B cell (primary cell): Measurements from ENCODE around the gene FPR1. TPM values are rescaled to one million over a fixed set of nuclear protein-coding genes. Genes with fewer than 3 reads are reported as not detected.

Experiments used
- ATAC-seq: fragments of 200-7000 bp; cut with Tn5 transposase; one replicate; pipeline ENCODE4 v1.10.0; 2021; ENCODE audit warnings: low read depth, mild to moderate bottlenecking, moderate number of reproducible peaks, moderate library complexity
- CTCF ChIA-PET: fragments of 350-600 bp; sonication (Branson Sonifier 250); formaldehyde crosslinking; loops from one replicate; lab custom pipeline; 2021; ENCODE audit warnings: antibody characterized with exemption, inconsistent platforms; lab: Charles Lee
- POLR2A ChIA-PET: fragments of 350-600 bp; sonication (Branson Sonifier 250); formaldehyde crosslinking; loops from one replicate; lab custom pipeline; 2021; ENCODE audit warnings: antibody characterized with exemption; lab: Charles Lee
- DNase-seq: peaks from one replicate; pipeline ENCODE4 v3.0.0; 2013
- H2AFZ ChIP-seq: 2 replicates; pipeline ENCODE4 v1.6.1; 2012; ENCODE audit warnings: mild to moderate bottlenecking, low read depth, low read length; ENCODE audit not compliant: insufficient read depth, poor library complexity, severe bottlenecking
- H3K27ac ChIP-seq, 2 donors: 1 replicate in 1 of 2; 2 replicates in 1 of 2; pipeline ENCODE4 v1.5.1; 2012 to 2013; ENCODE audit warnings: low read length in 2 of 2, mild to moderate bottlenecking in 2 of 2, moderate library complexity in 1 of 2
- H3K27me3 ChIP-seq, 4 experiments: fragments of 200-600 bp in 1 of 4; sonication (generic) in 1 of 4; replicated peaks in 1 of 4; 1 replicate in 2 of 4; 2 replicates in 2 of 4; pipeline versions ENCODE4 v1.6.1 to v1.7.0; 2013 to 2016; ENCODE audit warnings: low read length in 3 of 4, mild to moderate bottlenecking in 2 of 4, mixed read lengths in 1 of 4, moderate library complexity in 1 of 4; ENCODE audit not compliant: insufficient read depth in 4 of 4, control insufficient read depth in 3 of 4; ENCODE audit errors: control extremely low read depth in 1 of 4
- H3K36me3 ChIP-seq, 2 experiments: replicated peaks in 1 of 2; 1 replicate in 1 of 2; 2 replicates in 1 of 2; pipeline versions ENCODE4 v1.6.1 to v1.7.1; 2013; ENCODE audit warnings: low read length in 1 of 2; ENCODE audit not compliant: insufficient read depth in 2 of 2, control insufficient read depth in 1 of 2; ENCODE audit errors: control extremely low read depth in 1 of 2, extremely low read depth in 1 of 2
- H3K4me1 ChIP-seq, 2 donors: fragments of 200-600 bp in 1 of 2; sonication (generic) in 1 of 2; 1 replicate in 1 of 2; 2 replicates in 1 of 2; pipeline versions ENCODE4 v1.5.1 to v1.6.1; 2013 to 2017; ENCODE audit warnings: low read length in 2 of 2; ENCODE audit not compliant: control insufficient read depth in 2 of 2, insufficient read depth in 2 of 2
- H3K4me2 ChIP-seq: replicated peaks from 2 replicates; pipeline ENCODE3; 2012; ENCODE audit warnings: mild to moderate bottlenecking, low read depth, low read length; ENCODE audit not compliant: poor library complexity, severe bottlenecking
- H3K4me3 ChIP-seq, 5 experiments: fragments of 200-600 bp in 1 of 5; sonication (generic) in 1 of 5; 1 replicate in 3 of 5; 2 replicates in 2 of 5; pipeline versions ENCODE4 v1.5.1 to v1.7.0; 2011 to 2016; ENCODE audit warnings: low read length in 4 of 5, mild to moderate bottlenecking in 4 of 5, low read depth in 2 of 5, control low read depth in 1 of 5, moderate library complexity in 1 of 5; ENCODE audit not compliant: insufficient read depth in 1 of 5; ENCODE audit errors: control extremely low read depth in 1 of 5, extremely low read depth in 1 of 5
- H3K79me2 ChIP-seq: fragments of 200-600 bp; sonication (generic); one replicate; pipeline ENCODE4 v1.6.0; 2016; ENCODE audit warnings: low read length; ENCODE audit not compliant: control insufficient read depth, insufficient read depth
- H3K9ac ChIP-seq: fragments of 200-600 bp; sonication (generic); 2 replicates; pipeline ENCODE4 v1.6.1; 2017; ENCODE audit warnings: mild to moderate bottlenecking, low read length, moderate library complexity
- H3K9me3 ChIP-seq, 3 donors: one replicate each; pipeline versions ENCODE4 v1.6.1 to v1.7.1; 2013; ENCODE audit warnings: low read length in 2 of 3; ENCODE audit not compliant: control insufficient read depth in 2 of 3, insufficient read depth in 1 of 3; ENCODE audit errors: control extremely low read depth in 1 of 3
- H4K20me1 ChIP-seq: 2 replicates; pipeline ENCODE4 v1.6.0; 2012; ENCODE audit warnings: mild to moderate bottlenecking, low read length; ENCODE audit not compliant: insufficient read depth, control insufficient read depth, poor library complexity, severe bottlenecking
- H3K27ac Mint-ChIP-seq: one replicate; pipeline ENCODE4 v1.8.0; 2021; ENCODE audit warnings: mixed read lengths
- H3K27me3 Mint-ChIP-seq: one replicate; pipeline ENCODE4 v1.8.0; 2021; ENCODE audit warnings: mixed read lengths
- H3K4me1 Mint-ChIP-seq: one replicate; pipeline ENCODE4 v1.8.0; 2021; ENCODE audit warnings: mixed read lengths
- H3K4me3 Mint-ChIP-seq: one replicate; pipeline ENCODE4 v1.8.0; 2021; ENCODE audit warnings: mixed read lengths
- H3K9me3 Mint-ChIP-seq: one replicate; pipeline ENCODE4 v1.8.0; 2022; ENCODE audit warnings: mixed read lengths; ENCODE audit not compliant: insufficient read depth
- EZH2 ChIP-seq: IDR thresholded peaks from 2 replicates; pipeline ENCODE4 v1.6.1; 2012; ENCODE audit warnings: borderline replicate concordance, low read depth, mild to moderate bottlenecking, moderate library complexity, low read length; ENCODE audit not compliant: insufficient read depth, poor library complexity, severe bottlenecking
- WGBS: methylation state at CpG from one replicate; pipeline ENCODE4 v1.1.5; 2013; ENCODE audit warnings: missing lambda C conversion rate; ENCODE audit not compliant: insufficient coverage; 5-methylcytosine and 5-hydroxymethylcytosine counted together
- intact Hi-C: fragments of 100-400 bp; cut with micrococcal nuclease; formaldehyde crosslinking; loops from one replicate; pipeline ENCODE4 v1.10.0; 2022
- polyA plus RNA-seq: library from polyadenylated mRNA; depleted of rRNA; stranded (reverse); fragments of >200 nt; gene quantifications from 2 replicates; pipeline ENCODE4 v1.2.3, GENCODE V29; 2012
- total RNA-seq, 2 donors: library from RNA; stranded (reverse); fragments of 120-200 nt in 1 of 2; gene quantifications; 1 replicate in 1 of 2; 2 replicates in 1 of 2; pipeline versions ENCODE4 v1.2.3 to v1.2.4, GENCODE V29; 2013 to 2022
- TF ChIP-seq, protein P1 (sequence below): fragments of 200-600 bp; IDR thresholded peaks from one replicate; pipeline ENCODE4 v1.8.0; 2022; ENCODE audit warnings: antibody characterized with exemption, mild to moderate bottlenecking

Gene FPR1
- total and polyA plus RNA-seq, 2 donors (not counting 1 experiment from before 2014, with no cell fraction given) = 0.17 to 1.1 TPM

DNA sequence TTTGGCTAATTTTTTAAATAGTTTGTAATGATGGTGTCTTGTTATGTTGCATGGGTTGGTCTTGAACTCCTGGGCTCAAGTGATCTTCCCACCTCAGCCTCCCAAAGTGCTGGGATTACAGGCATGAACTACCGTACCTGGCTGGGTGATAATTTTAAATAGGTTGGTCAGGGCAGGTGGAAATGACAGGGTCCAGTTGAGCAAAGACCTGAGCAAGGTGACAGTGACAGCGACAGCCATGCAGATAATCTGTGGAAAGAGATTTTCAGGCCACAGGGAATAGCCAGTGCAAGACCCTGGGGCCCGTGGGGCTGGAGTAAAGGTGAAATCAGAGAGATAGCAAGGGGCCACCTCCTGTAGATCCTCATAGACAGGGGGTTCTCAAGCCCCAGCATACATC, 55.1 kb downstream of the FPR1 start:
- no peak for ATAC-seq
- peaks cover 44% of the 10 kb centered on the region for H3K27me3 Mint-ChIP-seq
- Histone ChIP-seq H3K4me2 (no peak overlapping the region), H3K79me2 (no peaks in the 10 kb centered on the region), H2AFZ (no peak overlapping the region), H3K27me3 (peaks cover 0 to 27% (median 0%) of the 10 kb centered on the region in 4 experiments), H3K4me1 (no peaks in the 10 kb centered on the region), H4K20me1 (no peaks in the 10 kb centered on the region), H3K9ac (no peak overlapping the region), H3K4me3 (no peak overlapping the region), H3K36me3 (no peaks in the 10 kb centered on the region), H3K27ac (no peak overlapping the region), H3K9me3 (peaks cover 0 to 4% (median 0%) of the 10 kb centered on the region in 3 donors)
- 96% methylated on average over 3 of the region's 3 CpGs for WGBS
- ChIA-PET POLR2A (no interaction called here), CTCF (no interaction called here)
- intact Hi-C loops = no loop called here
- no peak for DNase-seq
- no peaks in the 10 kb centered on the region for H3K9me3 Mint-ChIP-seq
- peaks cover 2% of the 10 kb centered on the region for H3K4me1 Mint-ChIP-seq
- H3K4me3 Mint-ChIP-seq = no peak overlapping the region
- no peak for TF ChIP-seq EZH2
- TF ChIP-seq, protein P1, sequence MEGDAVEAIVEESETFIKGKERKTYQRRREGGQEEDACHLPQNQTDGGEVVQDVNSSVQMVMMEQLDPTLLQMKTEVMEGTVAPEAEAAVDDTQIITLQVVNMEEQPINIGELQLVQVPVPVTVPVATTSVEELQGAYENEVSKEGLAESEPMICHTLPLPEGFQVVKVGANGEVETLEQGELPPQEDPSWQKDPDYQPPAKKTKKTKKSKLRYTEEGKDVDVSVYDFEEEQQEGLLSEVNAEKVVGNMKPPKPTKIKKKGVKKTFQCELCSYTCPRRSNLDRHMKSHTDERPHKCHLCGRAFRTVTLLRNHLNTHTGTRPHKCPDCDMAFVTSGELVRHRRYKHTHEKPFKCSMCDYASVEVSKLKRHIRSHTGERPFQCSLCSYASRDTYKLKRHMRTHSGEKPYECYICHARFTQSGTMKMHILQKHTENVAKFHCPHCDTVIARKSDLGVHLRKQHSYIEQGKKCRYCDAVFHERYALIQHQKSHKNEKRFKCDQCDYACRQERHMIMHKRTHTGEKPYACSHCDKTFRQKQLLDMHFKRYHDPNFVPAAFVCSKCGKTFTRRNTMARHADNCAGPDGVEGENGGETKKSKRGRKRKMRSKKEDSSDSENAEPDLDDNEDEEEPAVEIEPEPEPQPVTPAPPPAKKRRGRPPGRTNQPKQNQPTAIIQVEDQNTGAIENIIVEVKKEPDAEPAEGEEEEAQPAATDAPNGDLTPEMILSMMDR = no peak
- no peak overlapping the region for H3K27ac Mint-ChIP-seq

Other genes with a start within 250 kb of the FPR1 start
- 21.2 and 28.9 TPM in 2 replicates for gene SIGLEC6, start 220.2 kb downstream of the FPR1 start, total RNA-seq
- 12.3 and 35.4 TPM in 2 replicates for gene SIGLEC6, start 220.2 kb downstream of the FPR1 start, polyA plus RNA-seq
- gene ZNF175, start 180.6 kb downstream of the FPR1 start, total RNA-seq = 31.3 and 33.0 TPM in 2 replicates
- 3.2 and 4.6 TPM in 2 replicates for gene ZNF175, start 180.6 kb downstream of the FPR1 start, polyA plus RNA-seq
- gene SIGLEC5, start 121.5 kb downstream of the FPR1 start, total RNA-seq = 0.84 and 2.1 TPM in 2 replicates
- 0.12 TPM in 1 of 2 replicates, not detected in the other for gene SIGLEC5, start 121.5 kb downstream of the FPR1 start, polyA plus RNA-seq
- 9.2 and 11.2 TPM in 2 replicates for gene SIGLEC14, start 105.1 kb downstream of the FPR1 start, total RNA-seq
- 0.29 and 30.0 TPM in 2 replicates for gene SIGLEC14, start 105.1 kb downstream of the FPR1 start, polyA plus RNA-seq
- 2.8 and 4.0 TPM in 2 replicates for gene SPACA6, start 58.5 kb downstream of the FPR1 start, total RNA-seq
- gene SPACA6, start 58.5 kb downstream of the FPR1 start, polyA plus RNA-seq = 3.3 and 4.9 TPM in 2 replicates
- not detected in 2 replicates for gene HAS1, start 27.9 kb downstream of the FPR1 start, total RNA-seq
- not detected in 2 replicates for gene HAS1, start 27.9 kb downstream of the FPR1 start, polyA plus RNA-seq
- gene FPR2, start 9.3 kb upstream of the FPR1 start, total RNA-seq = not detected in 2 replicates
- 0.04 TPM in 1 of 2 replicates, not detected in the other for gene FPR2, start 9.3 kb upstream of the FPR1 start, polyA plus RNA-seq
- gene FPR3, start 43.3 kb upstream of the FPR1 start, total RNA-seq = 0.44 and 0.51 TPM in 2 replicates
- gene FPR3, start 43.3 kb upstream of the FPR1 start, polyA plus RNA-seq = not detected in 2 replicates
- 26.0 and 27.9 TPM in 2 replicates for gene ZNF577, start 136.1 kb upstream of the FPR1 start, total RNA-seq
- 12.8 and 15.9 TPM in 2 replicates for gene ZNF577, start 136.1 kb upstream of the FPR1 start, polyA plus RNA-seq
- 35.7 and 36.3 TPM in 2 replicates for gene ZNF649, start 153.1 kb upstream of the FPR1 start, total RNA-seq
- gene ZNF649, start 153.1 kb upstream of the FPR1 start, polyA plus RNA-seq = 3.8 and 4.1 TPM in 2 replicates
- gene ZNF613, start 175.6 kb upstream of the FPR1 start, total RNA-seq = 7.0 and 11.2 TPM in 2 replicates
- gene ZNF613, start 175.6 kb upstream of the FPR1 start, polyA plus RNA-seq = 0.91 and 3.0 TPM in 2 replicates
- 50.2 and 53.0 TPM in 2 replicates for gene ZNF350, start 235.0 kb upstream of the FPR1 start, total RNA-seq
- 6.0 and 13.9 TPM in 2 replicates for gene ZNF350, start 235.0 kb upstream of the FPR1 start, polyA plus RNA-seq